Activated naive CD4-positive, alpha-beta T cell treated with anti-CD3 and anti-CD28 coated beads, Interleukin-2, amount 10 ng/mL, durations not matched to agents 7 days and 5 days (primary cell): Measurements from ENCODE around the gene RAB5A.
"Not testable (repeated sequence)": the region's sequence is repeated elsewhere in the genome, so short reads cannot be mapped to it uniquely, and the experiment has no call there.

Experiments used
- CTCF ChIA-PET: fragments of 350-600 bp; sonication (Branson Sonifier 250); formaldehyde crosslinking; loops from one replicate; lab custom pipeline; 2021; ENCODE audit warnings: antibody characterized with exemption; lab: Charles Lee
- DNase-seq: peaks from one replicate; pipeline ENCODE4 v3.0.0-alpha.2; 2020
- H3K27ac Mint-ChIP-seq: one replicate; pipeline ENCODE4 v1.8.0; 2021; ENCODE audit warnings: mild to moderate bottlenecking, moderate library complexity, mixed read lengths
- H3K27me3 Mint-ChIP-seq: one replicate; pipeline ENCODE4 v1.8.0; 2021; ENCODE audit warnings: mild to moderate bottlenecking, mixed read lengths
- H3K36me3 Mint-ChIP-seq: one replicate; pipeline ENCODE4 v1.8.0; 2021; ENCODE audit warnings: mixed read lengths
- H3K4me1 Mint-ChIP-seq: one replicate; pipeline ENCODE4 v1.8.0; 2021; ENCODE audit warnings: mixed read lengths
- H3K4me3 Mint-ChIP-seq: one replicate; pipeline ENCODE4 v1.8.0; 2021; ENCODE audit warnings: mild to moderate bottlenecking, moderate library complexity, mixed read lengths
- H3K9me3 Mint-ChIP-seq: one replicate; pipeline ENCODE4 v1.8.0; 2021; ENCODE audit warnings: mixed read lengths

Gene RAB5A, protein sequence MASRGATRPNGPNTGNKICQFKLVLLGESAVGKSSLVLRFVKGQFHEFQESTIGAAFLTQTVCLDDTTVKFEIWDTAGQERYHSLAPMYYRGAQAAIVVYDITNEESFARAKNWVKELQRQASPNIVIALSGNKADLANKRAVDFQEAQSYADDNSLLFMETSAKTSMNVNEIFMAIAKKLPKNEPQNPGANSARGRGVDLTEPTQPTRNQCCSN

GRCh38 chr3:19946832-19947548 is at the start of gene RAB5A:
Gene RAB5A (plus strand): TSS chr3:19947097. CDS start chr3:19950899, 3,802 bp downstream.
- Mint-ChIP-seq H3K4me1 (peaks cover 46% of the 10 kb centered on the region), H3K9me3 (no peaks in the 10 kb centered on the region)
- CTCF ChIA-PET = interaction anchor here (1.5 kb wide), 1 partner anchor 10 kb away, joined by 3 read pairs; no protein-coding TSS in a partner anchor

GRCh38 chr3:19898721-19899120 is 48.2 kb upstream of the RAB5A start:
- Mint-ChIP-seq H3K27me3 (no peaks in the 10 kb centered on the region), H3K4me3 (no peak overlapping the region), H3K9me3 (no peaks in the 10 kb centered on the region), H3K36me3 (no peaks in the 10 kb centered on the region), H3K27ac (no peak overlapping the region), H3K4me1 (no peaks in the 10 kb centered on the region)
- no peak for DNase-seq
- CTCF ChIA-PET = interaction anchor here (2.0 kb wide), 1 partner anchor 11 kb away, joined by 4 read pairs; no protein-coding TSS in a partner anchor

More at GRCh38 chr3:19946832-19947548, at the start of gene RAB5A:
- Mint-ChIP-seq H3K36me3 (peaks cover 17% of the 10 kb centered on the region), H3K27ac (peak within 1 kb of the TSS; percentile 100), H3K4me3 (peak within 1 kb of the TSS; percentile 88), H3K27me3 (peaks cover 6% of the 10 kb centered on the region)
- peak; percentile 98 for DNase-seq

- Mint-ChIP-seq H3K36me3 (no peaks in the 10 kb centered on the region), H3K4me3 (no peak overlapping the region), H3K27ac (no peak overlapping the region), H3K9me3 (no peaks in the 10 kb centered on the region), H3K4me1 (no peaks in the 10 kb centered on the region), H3K27me3 (no peaks in the 10 kb centered on the region)
- CTCF ChIA-PET = no interaction called here
- no peak for DNase-seq
Observed at GRCh38 chr3:19899264-19899663, 47.6 kb upstream of the RAB5A start.

- H3K4me1 Mint-ChIP-seq, H3K27ac Mint-ChIP-seq, H3K27me3 Mint-ChIP-seq, H3K9me3 Mint-ChIP-seq, CTCF ChIA-PET, DNase-seq, H3K4me3 Mint-ChIP-seq, H3K36me3 Mint-ChIP-seq: not testable (repeated sequence)
Observed at GRCh38 chr3:19899833-19900232, 47.1 kb upstream of the RAB5A start.

- no peak overlapping the region for H3K27ac Mint-ChIP-seq
- CTCF ChIA-PET = no interaction called here
- no peaks in the 10 kb centered on the region for H3K4me1 Mint-ChIP-seq
- no peaks in the 10 kb centered on the region for H3K36me3 Mint-ChIP-seq
- no peak for DNase-seq
- H3K9me3 Mint-ChIP-seq = no peaks in the 10 kb centered on the region
- no peak overlapping the region for H3K4me3 Mint-ChIP-seq
- H3K27me3 Mint-ChIP-seq = no peaks in the 10 kb centered on the region
Observed at GRCh38 chr3:19901337-19901736, 45.6 kb upstream of the RAB5A start.

DNA sequence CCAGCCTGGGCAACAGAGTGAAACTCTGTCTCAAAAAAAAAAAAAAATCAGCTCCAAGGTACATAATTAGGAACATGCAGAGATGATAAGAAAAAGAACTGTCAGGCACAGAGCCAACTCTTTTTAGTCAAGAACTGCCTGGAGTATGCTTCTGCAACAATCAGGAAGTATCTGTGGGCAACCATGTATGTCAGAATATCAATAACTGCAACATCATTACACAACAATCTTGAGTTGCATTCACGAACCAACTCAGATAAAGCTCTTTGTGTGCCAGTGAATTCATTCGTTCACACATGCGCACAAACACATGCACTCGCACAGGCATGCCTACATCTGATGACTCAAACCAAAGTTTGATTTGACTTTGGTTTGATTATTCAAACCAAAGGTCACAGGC is 45.0 kb upstream of the RAB5A start:
- Mint-ChIP-seq H3K9me3 (no peaks in the 10 kb centered on the region), H3K4me1 (no peaks in the 10 kb centered on the region), H3K4me3 (no peak overlapping the region), H3K27ac (no peak overlapping the region), H3K36me3 (no peaks in the 10 kb centered on the region), H3K27me3 (no peaks in the 10 kb centered on the region)
- CTCF ChIA-PET = no interaction called here
- DNase-seq = no peak

DNA sequence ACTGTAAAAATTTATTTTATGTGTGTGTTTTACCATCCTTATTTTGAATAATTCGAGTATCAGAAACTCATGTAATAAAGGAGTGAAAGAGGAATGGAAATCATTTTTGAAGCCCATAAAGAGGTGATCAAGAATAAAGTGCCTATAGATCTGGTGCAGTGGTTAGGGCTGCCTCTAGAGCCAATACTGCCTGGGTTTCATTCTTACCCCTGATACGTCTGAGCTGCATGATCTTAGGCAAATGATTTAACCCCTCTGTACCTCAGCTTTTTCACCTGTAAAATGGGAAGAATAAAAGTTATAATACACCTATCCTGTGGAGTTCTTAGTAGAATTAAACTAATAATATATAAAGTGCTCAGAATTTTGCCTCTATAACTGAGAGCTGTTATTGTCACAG is 43.2 kb upstream of the RAB5A start:
- H3K27ac Mint-ChIP-seq = no peak overlapping the region
- no peak overlapping the region for H3K4me3 Mint-ChIP-seq
- DNase-seq = no peak
- no peaks in the 10 kb centered on the region for H3K36me3 Mint-ChIP-seq
- CTCF ChIA-PET = interaction anchor here (1.2 kb wide), 1 partner anchor 18 kb away, joined by 3 read pairs; no protein-coding TSS in a partner anchor
- H3K4me1 Mint-ChIP-seq = no peaks in the 10 kb centered on the region
- peaks cover 4% of the 10 kb centered on the region for H3K27me3 Mint-ChIP-seq
- no peaks in the 10 kb centered on the region for H3K9me3 Mint-ChIP-seq

- CTCF ChIA-PET = interaction anchor here (0.7 kb wide), 1 partner anchor 42 kb away, joined by 4 read pairs; no protein-coding TSS in a partner anchor
- no peak for DNase-seq
- Mint-ChIP-seq H3K27me3 (peaks cover 9% of the 10 kb centered on the region), H3K36me3 (no peaks in the 10 kb centered on the region), H3K4me3 (no peak overlapping the region), H3K4me1 (no peaks in the 10 kb centered on the region), H3K9me3 (peaks cover 10% of the 10 kb centered on the region), H3K27ac (no peak overlapping the region)
Observed at GRCh38 chr3:19907523-19907922, 39.4 kb upstream of the RAB5A start.

DNA sequence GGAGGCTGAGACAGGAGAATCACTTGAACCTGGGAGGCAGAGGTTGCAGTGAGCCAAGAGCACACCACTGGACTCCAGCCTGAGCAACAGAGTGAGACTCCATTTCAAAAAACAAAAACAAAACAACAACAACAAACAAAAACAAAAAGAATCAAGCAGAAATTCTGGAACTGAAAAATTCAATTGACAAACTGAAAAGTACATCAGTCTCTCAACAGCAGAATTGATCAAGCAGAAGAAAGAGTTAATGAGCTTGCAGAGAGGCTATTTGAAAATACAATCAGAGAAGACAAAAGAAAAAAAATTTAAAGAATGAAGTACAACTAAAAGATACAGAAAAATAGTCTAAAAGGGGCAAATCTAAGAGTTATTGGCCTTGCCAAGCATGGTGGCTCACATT is 35.4 kb upstream of the RAB5A start:
- Mint-ChIP-seq H3K27me3 (peaks cover 9% of the 10 kb centered on the region), H3K36me3 (no peaks in the 10 kb centered on the region), H3K4me1 (no peaks in the 10 kb centered on the region), H3K9me3 (peaks cover 15% of the 10 kb centered on the region), H3K4me3 (no peak overlapping the region), H3K27ac (no peak overlapping the region)
- DNase-seq = no peak
- CTCF ChIA-PET = no interaction called here

- Mint-ChIP-seq H3K36me3 (no peaks in the 10 kb centered on the region), H3K4me1 (no peaks in the 10 kb centered on the region), H3K4me3 (no peak overlapping the region), H3K27ac (no peak overlapping the region), H3K9me3 (peaks cover 5% of the 10 kb centered on the region), H3K27me3 (peaks cover 6% of the 10 kb centered on the region)
- DNase-seq = no peak
- CTCF ChIA-PET = no interaction called here
Observed at GRCh38 chr3:19917167-19917566, 29.7 kb upstream of the RAB5A start.

DNA sequence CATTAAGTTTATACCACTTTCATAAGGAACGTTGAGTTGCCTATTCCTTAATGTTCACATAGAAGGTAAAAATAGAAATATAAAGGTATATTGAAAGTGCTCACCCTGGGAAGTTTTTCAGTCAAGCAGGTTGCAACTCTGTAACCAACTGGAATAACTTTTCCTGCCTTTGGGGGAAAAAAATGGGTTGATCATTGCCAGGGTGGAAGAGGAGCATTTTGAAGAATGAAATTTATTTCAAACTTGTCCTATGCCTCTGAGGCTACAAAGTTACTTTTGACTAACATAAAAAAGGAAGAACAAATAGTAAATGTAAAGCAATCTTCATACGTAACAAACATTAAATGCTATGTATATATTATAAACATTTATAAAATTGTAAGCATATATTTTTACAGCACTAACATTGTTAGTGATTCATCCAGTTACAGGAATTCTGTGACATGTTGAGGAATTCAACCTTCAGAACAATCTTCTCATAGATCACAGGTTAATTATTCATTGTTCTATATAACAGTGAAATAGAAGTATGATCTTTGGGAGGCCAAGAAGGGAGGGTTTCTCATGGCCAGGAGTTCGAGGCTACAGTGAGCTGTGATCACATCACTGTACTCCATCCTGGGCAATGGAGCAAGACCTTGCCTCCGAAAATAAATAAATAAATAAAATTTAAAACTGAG is 26.4 kb upstream of the RAB5A start:
- no peaks in the 10 kb centered on the region for H3K4me1 Mint-ChIP-seq
- H3K36me3 Mint-ChIP-seq = no peaks in the 10 kb centered on the region
- CTCF ChIA-PET = interaction anchor here (0.6 kb wide), 1 partner anchor 1549 kb away, joined by 3 read pairs; no protein-coding TSS in a partner anchor
- H3K9me3 Mint-ChIP-seq = no peaks in the 10 kb centered on the region
- peaks cover 13% of the 10 kb centered on the region for H3K27me3 Mint-ChIP-seq
- no peak for DNase-seq
- no peak overlapping the region for H3K4me3 Mint-ChIP-seq
- H3K27ac Mint-ChIP-seq = no peak overlapping the region

DNA sequence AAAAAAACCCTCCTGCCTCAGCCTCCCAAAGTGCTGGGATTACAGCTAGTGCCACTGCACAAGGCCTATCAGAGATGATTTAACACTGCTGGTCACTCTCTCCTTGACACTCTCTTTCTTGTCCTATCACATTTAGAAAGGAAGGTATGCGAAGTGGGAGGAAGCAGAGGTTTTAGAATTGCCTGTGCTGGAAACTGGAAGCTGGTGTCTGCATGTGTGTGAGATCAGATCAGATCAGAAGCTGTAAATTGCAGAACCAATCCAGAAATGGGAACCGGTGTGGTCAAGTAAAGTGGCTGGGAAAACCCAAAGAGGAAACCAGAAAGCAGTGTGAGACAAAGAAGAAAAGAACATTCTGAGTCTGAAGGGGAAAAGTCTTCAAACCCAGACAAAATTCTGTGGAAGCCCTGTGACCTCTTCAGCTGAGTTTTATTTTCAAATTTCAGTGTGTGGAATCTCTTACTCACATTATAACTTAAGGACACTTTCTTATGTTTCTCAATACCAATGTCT is 15.7 kb upstream of the RAB5A start:
- Mint-ChIP-seq H3K9me3 (no peaks in the 10 kb centered on the region), H3K27me3 (peaks cover 20% of the 10 kb centered on the region), H3K27ac (no peak overlapping the region), H3K36me3 (peaks cover 3% of the 10 kb centered on the region), H3K4me1 (peaks cover 21% of the 10 kb centered on the region), H3K4me3 (no peak overlapping the region)
- no peak for DNase-seq
- CTCF ChIA-PET = interaction anchor here (0.6 kb wide), 1 partner anchor 579 kb away, joined by 3 read pairs; no protein-coding TSS in a partner anchor

DNA sequence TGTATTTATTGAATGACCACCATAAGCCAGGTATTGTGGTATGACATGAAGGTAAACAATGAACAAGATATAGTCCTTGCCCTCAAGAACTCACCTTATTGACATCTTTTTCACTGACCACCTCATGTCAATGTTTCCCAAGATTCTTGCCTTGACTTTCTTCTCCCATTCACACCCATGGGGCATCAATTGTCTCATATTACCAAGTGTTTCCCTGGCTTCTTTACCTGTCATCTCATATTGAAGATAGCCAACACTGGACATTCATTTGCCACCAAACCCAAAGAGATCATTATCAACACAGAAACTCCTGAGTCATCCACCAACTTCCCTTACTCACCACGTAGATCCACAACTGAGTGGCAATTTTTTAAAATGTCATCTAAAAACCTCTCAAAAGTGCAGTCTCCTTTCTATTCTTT is 15.1 kb upstream of the RAB5A start:
- H3K4me3 Mint-ChIP-seq = no peak overlapping the region
- no peak overlapping the region for H3K27ac Mint-ChIP-seq
- CTCF ChIA-PET = interaction anchor here (0.6 kb wide), 1 partner anchor 579 kb away, joined by 3 read pairs; no protein-coding TSS in a partner anchor
- H3K9me3 Mint-ChIP-seq = no peaks in the 10 kb centered on the region
- H3K27me3 Mint-ChIP-seq = peaks cover 20% of the 10 kb centered on the region
- DNase-seq = no peak
- H3K4me1 Mint-ChIP-seq = peaks cover 21% of the 10 kb centered on the region
- peaks cover 3% of the 10 kb centered on the region for H3K36me3 Mint-ChIP-seq

DNA sequence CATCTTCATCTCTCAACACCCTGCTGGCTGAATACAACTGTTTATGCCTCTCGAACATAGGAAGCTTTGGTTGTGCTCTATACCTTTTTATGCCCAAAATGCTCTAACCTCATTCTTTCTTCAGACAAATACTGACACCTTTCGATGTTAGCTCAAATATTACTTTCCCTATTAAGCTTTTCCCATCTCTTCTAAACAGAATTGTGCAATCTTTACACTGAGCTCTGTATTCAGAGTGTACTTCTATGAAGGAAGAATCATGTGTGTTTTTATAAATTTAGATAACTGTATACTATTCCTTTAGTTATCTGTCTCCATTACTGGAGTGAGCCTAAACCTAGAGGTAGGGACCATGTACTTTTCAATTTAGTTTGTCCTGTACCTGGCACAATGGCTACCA is 14.5 kb upstream of the RAB5A start:
- peaks cover 3% of the 10 kb centered on the region for H3K36me3 Mint-ChIP-seq
- H3K27me3 Mint-ChIP-seq = peaks cover 20% of the 10 kb centered on the region
- DNase-seq = no peak
- CTCF ChIA-PET = no interaction called here
- no peak overlapping the region for H3K27ac Mint-ChIP-seq
- no peaks in the 10 kb centered on the region for H3K9me3 Mint-ChIP-seq
- peaks cover 24% of the 10 kb centered on the region for H3K4me1 Mint-ChIP-seq
- H3K4me3 Mint-ChIP-seq = no peak overlapping the region
